Astrocyte of the cerebellum (primary cell): ENCODE data around the gene GPR17.

Experiments used
- DNase-seq: peaks from one replicate; pipeline ENCODE4 v3.0.0-alpha.2; 2011; ENCODE audit warnings: low read depth
- H3K4me3 ChIP-seq: 2 replicates; pipeline ENCODE4 v1.5.1; 2011; ENCODE audit warnings: mild to moderate bottlenecking, low read depth, low read length, moderate library complexity
- in situ Hi-C: cut with HindIII; loops from 2 replicates; pipeline ENCODE4 v1.10.0; 2017; ENCODE audit warnings: low sequenced_read_pairs
- TF ChIP-seq, protein P1 (sequence below): IDR thresholded peaks from 2 replicates; pipeline ENCODE4 v1.5.1; 2012; ENCODE audit warnings: low read length, low read depth, moderate library complexity, mild to moderate bottlenecking; ENCODE audit errors: missing control alignments

The GPR17 gene

DNA sequence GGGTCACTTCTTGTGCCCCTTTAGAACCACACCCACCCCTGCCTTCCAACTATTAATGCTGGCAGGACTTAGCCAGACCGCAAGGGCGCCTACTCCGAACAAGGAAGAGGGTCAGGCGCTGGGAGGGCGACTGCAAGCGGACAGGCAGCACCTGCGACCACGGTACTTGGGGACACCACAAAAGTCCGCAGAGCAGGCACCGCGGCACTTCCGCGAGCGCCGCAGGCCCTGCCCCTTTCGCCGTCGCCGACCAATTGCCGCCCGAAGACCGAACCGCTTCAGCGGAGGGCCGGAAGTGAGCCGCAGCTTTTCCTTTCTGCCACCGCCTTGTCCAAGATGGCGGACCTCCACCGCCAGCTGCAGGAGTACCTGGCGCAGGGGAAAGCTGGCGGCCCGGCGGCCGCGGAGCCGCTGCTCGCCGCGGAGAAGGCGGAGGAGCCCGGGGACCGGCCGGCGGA is 55.3 kb downstream of the GPR17 start, which contains the start of gene SFT2D3:
TSS of gene SFT2D3 (plus strand) at position 305 of the 458 bp plus-strand sequence. CDS start at position 337, 32 bp downstream.
- H3K4me3 ChIP-seq: peak within 1 kb of the TSS; percentile 63
- peak; percentile 62 for DNase-seq
- TF ChIP-seq, protein P1, sequence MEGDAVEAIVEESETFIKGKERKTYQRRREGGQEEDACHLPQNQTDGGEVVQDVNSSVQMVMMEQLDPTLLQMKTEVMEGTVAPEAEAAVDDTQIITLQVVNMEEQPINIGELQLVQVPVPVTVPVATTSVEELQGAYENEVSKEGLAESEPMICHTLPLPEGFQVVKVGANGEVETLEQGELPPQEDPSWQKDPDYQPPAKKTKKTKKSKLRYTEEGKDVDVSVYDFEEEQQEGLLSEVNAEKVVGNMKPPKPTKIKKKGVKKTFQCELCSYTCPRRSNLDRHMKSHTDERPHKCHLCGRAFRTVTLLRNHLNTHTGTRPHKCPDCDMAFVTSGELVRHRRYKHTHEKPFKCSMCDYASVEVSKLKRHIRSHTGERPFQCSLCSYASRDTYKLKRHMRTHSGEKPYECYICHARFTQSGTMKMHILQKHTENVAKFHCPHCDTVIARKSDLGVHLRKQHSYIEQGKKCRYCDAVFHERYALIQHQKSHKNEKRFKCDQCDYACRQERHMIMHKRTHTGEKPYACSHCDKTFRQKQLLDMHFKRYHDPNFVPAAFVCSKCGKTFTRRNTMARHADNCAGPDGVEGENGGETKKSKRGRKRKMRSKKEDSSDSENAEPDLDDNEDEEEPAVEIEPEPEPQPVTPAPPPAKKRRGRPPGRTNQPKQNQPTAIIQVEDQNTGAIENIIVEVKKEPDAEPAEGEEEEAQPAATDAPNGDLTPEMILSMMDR: no peak
- in situ Hi-C loops: no loop called here

DNA sequence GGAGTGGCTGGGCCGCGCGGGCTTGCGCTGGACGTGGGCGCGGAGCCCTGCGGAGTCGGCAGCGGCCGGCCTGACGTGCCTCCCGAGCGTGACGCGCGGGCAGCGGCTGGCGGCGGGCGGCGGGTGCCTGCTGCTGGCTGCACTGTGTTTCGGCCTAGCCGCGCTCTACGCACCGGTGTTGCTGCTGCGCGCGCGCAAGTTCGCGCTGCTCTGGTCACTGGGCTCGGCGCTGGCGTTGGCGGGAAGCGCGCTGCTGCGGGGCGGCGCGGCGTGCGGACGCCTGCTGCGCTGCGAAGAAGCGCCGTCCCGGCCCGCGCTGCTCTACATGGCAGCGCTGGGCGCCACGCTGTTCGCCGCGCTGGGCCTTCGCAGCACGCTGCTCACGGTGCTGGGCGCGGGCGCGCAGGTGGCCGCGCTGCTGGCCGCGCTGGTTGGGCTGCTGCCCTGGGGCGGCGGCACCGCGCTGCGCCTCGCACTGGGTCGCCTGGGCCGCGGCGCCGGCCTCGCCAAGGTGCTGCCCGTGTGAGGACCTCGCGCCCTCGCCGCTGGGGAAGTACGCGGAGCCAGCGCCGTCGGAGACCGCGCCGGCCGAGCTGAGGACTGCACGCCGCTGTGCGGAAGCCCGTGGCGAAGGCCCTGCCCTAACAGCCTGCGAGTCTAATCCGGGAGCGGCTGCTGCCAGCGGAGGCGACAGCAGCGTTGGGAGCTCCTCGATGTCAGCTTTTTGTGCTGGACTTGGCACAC is 55.9 kb downstream of the GPR17 start:
- in situ Hi-C loops: no loop called here
- H3K4me3 ChIP-seq: peak overlapping the region; percentile 63
- DNase-seq: no peak
- TF ChIP-seq, protein P1: peak; percentile 20
